K562 (cell line): Measurements from ENCODE around the gene PYDC1. TPM values are rescaled to one million over a fixed set of nuclear protein-coding genes. Genes with fewer than 3 reads are reported as not detected.

Experiments
- CHD4 ChIP-seq: fragments of 200-600 bp; sonication (generic); IDR thresholded peaks from 3 replicates; pipeline ENCODE4 v1.6.1; 2012; ENCODE audit warnings: low read depth, mild to moderate bottlenecking, mixed read lengths, low read length, inconsistent platforms; ENCODE audit not compliant: insufficient read depth, insufficient replicate concordance, poor library complexity, severe bottlenecking
- FOXK2 ChIP-seq, 2 experiments: fragments of 450-650 bp; IDR thresholded peaks in 1 of 2; conservative IDR thresholded peaks in 1 of 2; 2 replicates each; pipeline ENCODE4 v1.6.1; 2016; ENCODE audit warnings: low read depth in 2 of 2, mild to moderate bottlenecking in 1 of 2
- HMG20A ChIP-seq: fragments of 450-650 bp; formaldehyde crosslinking; conservative IDR thresholded peaks from 2 replicates; pipeline ENCODE4 v1.4.0; 2020; ENCODE audit warnings: mild to moderate bottlenecking, mixed read lengths
- MIER1 ChIP-seq: fragments of 450-650 bp; IDR thresholded peaks from 2 replicates; pipeline ENCODE4 v1.6.1; 2016; ENCODE audit warnings: antibody characterized with exemption, mild to moderate bottlenecking, low read depth
- NBN ChIP-seq: fragments of 450-650 bp; IDR thresholded peaks from 2 replicates; pipeline ENCODE4 v1.6.1; 2016; ENCODE audit warnings: low read depth, mild to moderate bottlenecking
- RBFOX2 ChIP-seq: fragments of 200-400 bp; formaldehyde crosslinking; IDR thresholded peaks from 2 replicates; pipeline ENCODE4 v1.6.1; 2017; ENCODE audit warnings: low read depth, mild to moderate bottlenecking, low read length, moderate library complexity
- SAFB2 ChIP-seq: fragments of 200-400 bp; formaldehyde crosslinking; IDR thresholded peaks from 2 replicates; pipeline ENCODE4 v1.6.1; 2018; ENCODE audit warnings: borderline replicate concordance, low read length, low read depth, moderate library complexity; ENCODE audit not compliant: severe bottlenecking
- SPI1 ChIP-seq: IDR thresholded peaks from 2 replicates; pipeline ENCODE4 v1.6.1; 2011; ENCODE audit warnings: low read depth, low read length, control low read depth, borderline replicate concordance
- SREBF2 ChIP-seq: sonication (generic); formaldehyde crosslinking; IDR thresholded peaks from 2 replicates; pipeline ENCODE4 v1.4.0; 2020; ENCODE audit warnings: mild to moderate bottlenecking, missing genetic modification reagents
- TOE1 ChIP-seq, 2 experiments: fragments of 450-650 bp in 1 of 2; sonication (generic) in 1 of 2; formaldehyde crosslinking in 1 of 2; IDR thresholded peaks; 2 replicates each; pipeline versions ENCODE4 v1.7.1 to v1.8.0; 2016 to 2022; ENCODE audit warnings: borderline replicate concordance in 2 of 2, mild to moderate bottlenecking in 2 of 2, antibody characterized with exemption in 1 of 2, inconsistent platforms in 1 of 2, low read depth in 1 of 2, missing genetic modification reagents in 1 of 2, moderate library complexity in 1 of 2
- TRIM28 ChIP-seq: fragments of 450-650 bp; IDR thresholded peaks from 2 replicates; pipeline ENCODE4 v1.6.1; 2017
- ZNF133 ChIP-seq: fragments of 250-450 bp; sonication (Bioruptor Pico); IDR thresholded peaks from 2 replicates; pipeline ENCODE4 v1.4.0; 2020; ENCODE audit warnings: mild to moderate bottlenecking
- ZNF197 ChIP-seq: fragments of 200-800 bp; sonication (Bioruptor generic); IDR thresholded peaks from 2 replicates; pipeline ENCODE4 v1.6.1; 2016; ENCODE audit warnings: low read depth, missing genetic modification characterization, missing compliant biosample characterization
- ZNF274 ChIP-seq: IDR thresholded peaks from 2 replicates; pipeline ENCODE4 v1.6.1; 2011; ENCODE audit warnings: low read depth, mild to moderate bottlenecking, low read length, moderate library complexity, borderline replicate concordance
- polyA plus RNA-seq, 8 experiments: library from polyadenylated mRNA; depleted of rRNA in 4 of 8; stranded (reverse) in 5 of 8; unstranded in 3 of 8; fragments of >200 nt; fragmentation: Nextera tagmentation in 2 of 8; fragmentation: Illumina TruSeq in 1 of 8; extraction: Ambion mirVana in 2 of 8; extraction: Trizol in 1 of 8; gene quantifications; 2 replicates each; pipeline versions ENCODE4 v1.2.1 to v1.2.3, GENCODE V29; 2011 to 2014; ENCODE audit warnings: inconsistent platforms in 1 of 8, missing spikeins in 1 of 8
- total RNA-seq, 7 experiments: library from RNA; depleted of rRNA in 6 of 7; stranded (reverse); fragments of >200 nt in 6 of 7; fragmentation: Illumina TruSeq in 2 of 7; extraction: Trizol in 2 of 7; gene quantifications; 2 replicates each; pipeline versions ENCODE4 v1.2.1 to v1.2.3, GENCODE V29; 2011 to 2021; ENCODE audit warnings: low replicate concordance in 1 of 7
- TF ChIP-seq, protein P1 (sequence below): fragments of 450-650 bp; IDR thresholded peaks from 2 replicates; pipeline ENCODE4 v1.6.1; 2016; ENCODE audit warnings: borderline replicate concordance
- TF ChIP-seq, protein P2 (sequence below): IDR thresholded peaks from 2 replicates; pipeline ENCODE4 v1.6.1; 2011; ENCODE audit not compliant: insufficient read length; ENCODE audit errors: extremely low read depth
- TF ChIP-seq, protein P3 (sequence below): sonication (generic); formaldehyde crosslinking; IDR thresholded peaks from 2 replicates; pipeline ENCODE4 v1.8.1; 2023; ENCODE audit warnings: mild to moderate bottlenecking, missing genetic modification reagents
- TF ChIP-seq, protein P4 (sequence below), 2 experiments: fragments of 250-450 bp in 1 of 2; fragments of 450-650 bp in 1 of 2; sonication (Bioruptor Pico) in 1 of 2; IDR thresholded peaks; 2 replicates each; pipeline versions ENCODE4 v1.6.1 to v1.8.0; 2016 to 2021; ENCODE audit warnings: mild to moderate bottlenecking in 2 of 2, moderate library complexity in 2 of 2, missing compliant biosample characterization in 1 of 2, missing genetic modification characterization in 1 of 2

PYDC1 gene
- total and polyA plus RNA-seq, 9 of the 15 experiments (the other 6 are each of a cell fraction or from before 2014, with no cell fraction given) = not detected

DNA sequence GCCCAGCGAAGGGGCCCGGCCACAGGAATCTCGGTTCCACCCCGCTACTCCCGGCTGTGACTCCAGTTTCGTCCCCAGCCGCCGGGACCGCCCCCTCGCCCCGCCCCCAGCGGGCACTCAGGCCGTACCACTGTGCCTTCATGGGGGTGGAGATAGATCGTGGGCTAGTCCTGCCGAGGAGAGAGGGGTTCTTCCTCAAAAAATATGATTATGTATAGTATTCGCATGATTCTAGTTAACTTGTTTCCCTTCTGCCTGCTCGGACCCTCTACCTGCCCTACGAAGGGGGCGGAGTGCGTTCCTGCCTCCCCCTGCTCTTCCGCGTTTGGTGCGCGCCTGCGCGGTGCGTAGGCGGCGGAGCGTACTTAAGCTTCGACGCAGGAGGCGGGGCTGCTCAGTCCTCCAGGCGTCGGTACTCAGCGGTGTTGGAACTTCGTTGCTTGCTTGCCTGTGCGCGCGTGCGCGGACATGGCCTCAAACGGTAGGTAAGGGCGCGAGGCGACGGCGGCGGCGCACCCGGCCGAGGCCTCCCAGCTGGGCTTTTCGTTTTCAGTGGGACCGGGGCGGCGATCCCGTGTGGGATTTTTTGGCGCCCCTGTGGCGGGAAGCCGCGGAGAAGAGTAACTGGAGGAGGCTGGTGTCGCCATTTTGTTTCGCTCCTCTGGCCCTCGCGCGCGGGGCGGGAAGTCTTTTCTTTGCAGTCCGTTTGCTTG, 37.0 kb downstream of the PYDC1 start, which contains the start of gene FUS (continued):
- no peak for TF ChIP-seq SPI1
- TF ChIP-seq, protein P1, sequence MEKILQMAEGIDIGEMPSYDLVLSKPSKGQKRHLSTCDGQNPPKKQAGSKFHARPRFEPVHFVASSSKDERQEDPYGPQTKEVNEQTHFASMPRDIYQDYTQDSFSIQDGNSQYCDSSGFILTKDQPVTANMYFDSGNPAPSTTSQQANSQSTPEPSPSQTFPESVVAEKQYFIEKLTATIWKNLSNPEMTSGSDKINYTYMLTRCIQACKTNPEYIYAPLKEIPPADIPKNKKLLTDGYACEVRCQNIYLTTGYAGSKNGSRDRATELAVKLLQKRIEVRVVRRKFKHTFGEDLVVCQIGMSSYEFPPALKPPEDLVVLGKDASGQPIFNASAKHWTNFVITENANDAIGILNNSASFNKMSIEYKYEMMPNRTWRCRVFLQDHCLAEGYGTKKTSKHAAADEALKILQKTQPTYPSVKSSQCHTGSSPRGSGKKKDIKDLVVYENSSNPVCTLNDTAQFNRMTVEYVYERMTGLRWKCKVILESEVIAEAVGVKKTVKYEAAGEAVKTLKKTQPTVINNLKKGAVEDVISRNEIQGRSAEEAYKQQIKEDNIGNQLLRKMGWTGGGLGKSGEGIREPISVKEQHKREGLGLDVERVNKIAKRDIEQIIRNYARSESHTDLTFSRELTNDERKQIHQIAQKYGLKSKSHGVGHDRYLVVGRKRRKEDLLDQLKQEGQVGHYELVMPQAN = peak; percentile 66; the same call in 1 of the 2 replicates
- TF ChIP-seq, protein P2, sequence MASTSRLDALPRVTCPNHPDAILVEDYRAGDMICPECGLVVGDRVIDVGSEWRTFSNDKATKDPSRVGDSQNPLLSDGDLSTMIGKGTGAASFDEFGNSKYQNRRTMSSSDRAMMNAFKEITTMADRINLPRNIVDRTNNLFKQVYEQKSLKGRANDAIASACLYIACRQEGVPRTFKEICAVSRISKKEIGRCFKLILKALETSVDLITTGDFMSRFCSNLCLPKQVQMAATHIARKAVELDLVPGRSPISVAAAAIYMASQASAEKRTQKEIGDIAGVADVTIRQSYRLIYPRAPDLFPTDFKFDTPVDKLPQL = peak; percentile 85
- TF ChIP-seq TOE1 (IDR thresholded peaks at IDR 0.05; ENCODE audit: borderline replicate concordance) = peak; percentile 99
- peak; percentile 79; the same call in 1 of the 2 replicates for TF ChIP-seq TOE1 (CRISPR knock-in tag; IDR thresholded peaks at IDR 0.05; ENCODE audit: borderline replicate concordance, low read depth)
- no peak for TF ChIP-seq ZNF274
- TF ChIP-seq, protein P3, sequence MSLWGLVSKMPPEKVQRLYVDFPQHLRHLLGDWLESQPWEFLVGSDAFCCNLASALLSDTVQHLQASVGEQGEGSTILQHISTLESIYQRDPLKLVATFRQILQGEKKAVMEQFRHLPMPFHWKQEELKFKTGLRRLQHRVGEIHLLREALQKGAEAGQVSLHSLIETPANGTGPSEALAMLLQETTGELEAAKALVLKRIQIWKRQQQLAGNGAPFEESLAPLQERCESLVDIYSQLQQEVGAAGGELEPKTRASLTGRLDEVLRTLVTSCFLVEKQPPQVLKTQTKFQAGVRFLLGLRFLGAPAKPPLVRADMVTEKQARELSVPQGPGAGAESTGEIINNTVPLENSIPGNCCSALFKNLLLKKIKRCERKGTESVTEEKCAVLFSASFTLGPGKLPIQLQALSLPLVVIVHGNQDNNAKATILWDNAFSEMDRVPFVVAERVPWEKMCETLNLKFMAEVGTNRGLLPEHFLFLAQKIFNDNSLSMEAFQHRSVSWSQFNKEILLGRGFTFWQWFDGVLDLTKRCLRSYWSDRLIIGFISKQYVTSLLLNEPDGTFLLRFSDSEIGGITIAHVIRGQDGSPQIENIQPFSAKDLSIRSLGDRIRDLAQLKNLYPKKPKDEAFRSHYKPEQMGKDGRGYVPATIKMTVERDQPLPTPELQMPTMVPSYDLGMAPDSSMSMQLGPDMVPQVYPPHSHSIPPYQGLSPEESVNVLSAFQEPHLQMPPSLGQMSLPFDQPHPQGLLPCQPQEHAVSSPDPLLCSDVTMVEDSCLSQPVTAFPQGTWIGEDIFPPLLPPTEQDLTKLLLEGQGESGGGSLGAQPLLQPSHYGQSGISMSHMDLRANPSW (CRISPR knock-in tag) = no peak
- no peak for TF ChIP-seq SAFB2
- peak; percentile 99 for TF ChIP-seq RBFOX2
- TF ChIP-seq FOXK2 (conservative IDR thresholded peaks at IDR 0.05 in 1 of 2, IDR thresholded peaks at IDR 0.05 in 1 of 2; ENCODE audit: low read depth in 2 of 2) = peak in 1 of 2 experiments; percentile 100; a peak in 2 of 4 replicates
- no peak for TF ChIP-seq ZNF197
- no peak for TF ChIP-seq SREBF2
- TF ChIP-seq MIER1 = peak; percentile 57; the same call in 1 of the 2 replicates
- TF ChIP-seq ZNF133 = peak; percentile 57; the same call in 1 of the 2 replicates
- TF ChIP-seq HMG20A = no peak
- 0 out of 2 replicates have a peak, but pooled peaks have one; percentile 35 for TF ChIP-seq NBN
- no peak for TF ChIP-seq CHD4
- TF ChIP-seq, protein P4, sequence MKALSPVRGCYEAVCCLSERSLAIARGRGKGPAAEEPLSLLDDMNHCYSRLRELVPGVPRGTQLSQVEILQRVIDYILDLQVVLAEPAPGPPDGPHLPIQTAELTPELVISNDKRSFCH (CRISPR knock-in tag; IDR thresholded peaks at IDR 0.05) = no peak
- TF ChIP-seq, protein P4 (tag; IDR thresholded peaks at IDR 0.05) = peak; percentile 88
- TF ChIP-seq TRIM28 = no peak; the same call in 1 of the 2 replicates
